HFFc6 (cell line): ENCODE measurements around the gene RXRG. TPM values are rescaled to one million over a fixed set of nuclear protein-coding genes. Genes with fewer than 3 reads are reported as not detected.
A peak's percentile ranks its signal among the peaks of the same experiment; 100 is the strongest.

Experiments used
- DNase-seq: peaks from one replicate; pipeline ENCODE4 v3.0.0-alpha.2; 2018
- H3K27ac Mint-ChIP-seq: 2 replicates; pipeline ENCODE4 v1.8.0; 2020; ENCODE audit warnings: mild to moderate bottlenecking, mixed read lengths
- H3K27me3 Mint-ChIP-seq: 2 replicates; pipeline ENCODE4 v1.8.0; 2021; ENCODE audit warnings: mild to moderate bottlenecking, moderate library complexity, mixed read lengths; ENCODE audit not compliant: insufficient read depth
- H3K36me3 Mint-ChIP-seq: 2 replicates; pipeline ENCODE4 v1.8.0; 2021; ENCODE audit warnings: low read depth, mixed read lengths
- H3K4me1 Mint-ChIP-seq: 2 replicates; pipeline ENCODE4 v1.8.0; 2020; ENCODE audit warnings: low read depth, mixed read lengths
- H3K4me3 Mint-ChIP-seq: 2 replicates; pipeline ENCODE4 v1.8.0; 2020; ENCODE audit warnings: mild to moderate bottlenecking, moderate library complexity, mixed read lengths
- H3K9me3 Mint-ChIP-seq: 2 replicates; pipeline ENCODE4 v1.8.0; 2020; ENCODE audit warnings: mild to moderate bottlenecking, mixed read lengths
- CTCF ChIP-seq: fragments of 200-600 bp; sonication (generic); IDR thresholded peaks from 2 replicates; pipeline ENCODE4 v1.5.0; 2021; ENCODE audit warnings: antibody characterized with exemption, mild to moderate bottlenecking
- total RNA-seq, 6 experiments: library from RNA; stranded (reverse); fragmentation: NEBNext Ultra II Directional; extraction: Animal tissue kit (Norgen Biotek cat#: 25700); gene quantifications; 2 replicates in 1 of 6; 3 replicates in 5 of 6; pipeline ENCODE4 v1.2.3, GENCODE V29; 2021

Gene RXRG
- total RNA-seq, 6 experiments from 2014 or later, result not detected

- no peak overlapping the region for H3K4me3 Mint-ChIP-seq
- no peaks in the 10 kb centered on the region for H3K36me3 Mint-ChIP-seq
- H3K27ac Mint-ChIP-seq, result peak overlapping the region; percentile 50; the same call in 1 of the 2 replicates
- H3K9me3 Mint-ChIP-seq, result no peaks in the 10 kb centered on the region
- DNase-seq, result peak; percentile 62
- H3K4me1 Mint-ChIP-seq, result peaks cover 30% of the 10 kb centered on the region
- H3K27me3 Mint-ChIP-seq, result peaks cover 15% of the 10 kb centered on the region
- no peak for TF ChIP-seq CTCF
Observed at GRCh38 chr1:165383067-165383466, 61.9 kb downstream of the RXRG start.

GRCh38 chr1:165381745-165382505 lies 63.0 kb downstream of the RXRG start:
- no peak for TF ChIP-seq CTCF
- Mint-ChIP-seq H3K27ac (peak overlapping the region; percentile 55; the same call in 1 of the 2 replicates), H3K4me3 (no peak overlapping the region; the same call in 1 of the 2 replicates), H3K36me3 (no peaks in the 10 kb centered on the region), H3K27me3 (peaks cover 12% of the 10 kb centered on the region), H3K9me3 (no peaks in the 10 kb centered on the region), H3K4me1 (peaks cover 28% of the 10 kb centered on the region)
- no peak for DNase-seq

GRCh38 chr1:165376811-165377311 lies 68.1 kb downstream of the RXRG start:
- peak overlapping the region; percentile 76 for H3K27ac Mint-ChIP-seq
- peak; percentile 13 for DNase-seq
- peak overlapping the region; percentile 83 for H3K4me3 Mint-ChIP-seq
- peaks cover 15% of the 10 kb centered on the region for H3K27me3 Mint-ChIP-seq
- H3K36me3 Mint-ChIP-seq, result no peaks in the 10 kb centered on the region
- H3K4me1 Mint-ChIP-seq, result peaks cover 25% of the 10 kb centered on the region
- H3K9me3 Mint-ChIP-seq, result no peaks in the 10 kb centered on the region
- no peak for TF ChIP-seq CTCF

GRCh38 chr1:165376041-165376810 lies 68.7 kb downstream of the RXRG start:
- DNase-seq, result peak; percentile 77
- Mint-ChIP-seq H3K9me3 (no peaks in the 10 kb centered on the region), H3K4me1 (peaks cover 21% of the 10 kb centered on the region), H3K36me3 (no peaks in the 10 kb centered on the region), H3K27me3 (peaks cover 16% of the 10 kb centered on the region), H3K27ac (peak overlapping the region; percentile 76), H3K4me3 (peak overlapping the region; percentile 83)
- TF ChIP-seq CTCF, result no peak

GRCh38 chr1:165375623-165376022 lies 69.3 kb downstream of the RXRG start:
- peaks cover 21% of the 10 kb centered on the region for H3K4me1 Mint-ChIP-seq

More at GRCh38 chr1:165375623-165376022, 69.3 kb downstream of the RXRG start:
- Mint-ChIP-seq H3K9me3 (no peaks in the 10 kb centered on the region), H3K27me3 (peaks cover 20% of the 10 kb centered on the region), H3K4me3 (peak overlapping the region; percentile 56), H3K36me3 (no peaks in the 10 kb centered on the region), H3K27ac (no peak overlapping the region; the same call in 1 of the 2 replicates)
- no peak for DNase-seq
- no peak for TF ChIP-seq CTCF
